H54 (cell line): ENCODE data around the gene IL17F.

ENCODE experiments used
- DNase-seq: peaks from one replicate; pipeline ENCODE4 v3.0.0; 2011; ENCODE audit warnings: low spot score, mixed read lengths; ENCODE audit not compliant: insufficient read length
- FAIRE-seq: peaks from 3 replicates; lab custom pipeline; 2011; peaks lifted over from hg19 to GRCh38; lab: Jason Lieb, UNC
- POLR2A ChIP-seq: IDR thresholded peaks from 2 replicates; pipeline ENCODE4 v1.6.1; 2011; ENCODE audit warnings: low read depth, mild to moderate bottlenecking, low read length

IL17F gene

DNA sequence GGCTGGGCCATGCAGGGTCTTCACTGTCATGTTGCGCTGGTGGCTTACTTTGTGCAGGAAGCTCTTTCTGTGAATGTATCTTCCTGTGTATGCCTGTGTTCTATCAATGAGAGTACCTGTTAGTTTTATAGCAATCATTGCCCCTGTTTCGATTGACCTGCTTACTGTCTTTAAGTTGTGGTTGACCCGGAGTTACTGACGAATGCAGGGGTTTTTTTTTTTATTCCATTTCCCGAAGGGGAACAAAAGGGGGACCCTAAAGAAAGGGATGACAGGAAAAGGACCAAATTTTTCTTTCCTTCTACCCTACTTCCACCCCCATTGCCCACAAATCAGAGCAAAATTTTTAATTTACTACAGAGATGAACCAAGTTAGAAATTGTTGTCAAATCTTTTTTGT is at the start of gene IL17F:
Gene IL17F, minus strand, starts transcription at position 101 of the 400 bp plus-strand sequence. Its CDS starts 71 bp downstream, at position 30.
- FAIRE-seq (no peak), DNase-seq (no peak)
- TF ChIP-seq POLR2A = no peak

DNA sequence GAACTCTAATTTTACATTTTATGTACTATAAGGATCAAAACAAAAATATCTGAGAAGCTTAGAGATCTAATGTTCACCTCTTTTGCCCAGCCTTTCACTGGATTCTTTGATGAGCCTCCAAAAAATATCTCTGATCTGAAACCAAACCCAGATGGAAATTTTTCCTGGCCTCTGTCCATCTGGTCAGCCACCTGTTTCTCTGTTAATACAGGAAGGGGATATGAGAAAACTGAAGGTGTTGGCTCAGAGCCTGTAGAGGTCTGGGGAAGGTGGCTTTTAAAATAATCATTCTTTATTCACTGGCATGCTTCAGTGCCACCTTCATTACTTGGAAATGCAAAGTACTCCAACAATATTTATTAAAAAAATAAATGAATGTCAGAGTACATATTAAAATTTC is 48.8 kb upstream of the IL17F start:
- no peak for FAIRE-seq
- no peak for DNase-seq
- no peak for TF ChIP-seq POLR2A

DNA sequence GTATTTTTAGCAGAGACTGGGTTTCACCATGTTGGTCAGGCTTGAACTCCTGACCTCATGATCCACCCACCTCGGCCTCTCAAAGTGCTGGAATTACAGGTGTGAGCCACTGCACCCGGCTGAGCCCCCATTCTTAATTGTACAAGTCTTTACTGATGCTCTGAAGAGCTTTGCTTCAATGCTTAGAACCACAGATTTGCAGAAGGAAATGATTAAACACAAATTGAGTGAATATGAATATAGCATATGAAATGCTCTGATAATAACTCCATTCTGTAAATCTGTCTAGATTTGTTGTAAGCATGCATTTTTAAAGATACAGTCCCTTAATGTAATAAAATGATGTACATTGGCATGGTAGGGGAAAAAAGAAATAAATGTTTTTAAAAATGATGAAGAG is 44.5 kb upstream of the IL17F start:
- no peak for DNase-seq
- no peak for TF ChIP-seq POLR2A
- no peak for FAIRE-seq

DNA sequence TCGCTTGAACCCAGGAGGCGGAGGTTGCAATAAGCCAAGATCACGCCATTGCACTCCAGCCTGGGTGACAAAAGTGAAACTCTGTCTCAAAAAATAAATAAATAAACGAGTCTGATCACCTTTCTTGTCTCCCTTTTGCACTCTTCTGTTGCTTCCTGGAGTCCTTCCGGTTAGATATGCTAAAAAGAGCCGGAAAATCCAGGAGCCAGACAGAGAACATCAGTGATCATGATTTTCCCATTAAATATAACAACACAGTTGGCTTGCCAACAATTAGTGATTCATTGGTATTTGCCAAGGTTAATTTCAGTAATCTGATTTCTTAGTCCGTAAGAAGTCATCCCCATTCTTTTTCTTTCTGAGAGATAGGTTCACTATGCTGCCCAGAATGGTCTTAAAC is 43.9 kb upstream of the IL17F start:
- no peak for TF ChIP-seq POLR2A
- FAIRE-seq = no peak

DNA sequence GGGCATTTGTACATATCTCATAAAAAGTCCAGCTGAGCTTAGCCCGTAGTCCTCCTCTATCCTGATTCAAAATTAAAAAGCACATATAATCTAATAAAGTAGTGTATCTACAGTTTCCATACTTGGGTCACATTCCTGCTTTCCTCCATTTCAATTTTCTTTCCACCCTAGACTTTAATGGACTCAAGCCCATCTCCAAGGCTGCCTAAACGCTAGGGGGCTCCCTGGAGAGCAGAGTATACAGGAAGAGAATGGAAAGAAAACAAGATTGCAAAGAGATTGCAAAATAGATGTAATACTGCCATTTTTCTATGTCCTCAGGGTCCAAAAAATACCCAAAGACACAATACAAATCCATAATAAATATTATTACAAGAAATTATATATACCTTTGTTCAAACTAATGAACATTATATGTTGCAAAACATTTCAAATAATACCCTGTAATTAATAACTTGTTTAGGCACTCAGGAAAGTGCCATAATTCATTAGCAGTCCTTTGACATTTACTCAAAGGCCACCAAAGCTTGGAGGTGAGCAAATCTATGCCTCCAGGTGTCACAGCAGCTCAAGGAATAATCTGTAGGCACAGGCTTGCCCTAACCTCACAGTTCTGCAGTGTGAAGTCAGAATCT is 42.6 kb upstream of the IL17F start:
- TF ChIP-seq POLR2A = no peak
- FAIRE-seq (peak; percentile 83), DNase-seq (peak; percentile 54)

More for the DNA sequence above, 43.9 kb upstream of the IL17F start:
- no peak for DNase-seq

DNA sequence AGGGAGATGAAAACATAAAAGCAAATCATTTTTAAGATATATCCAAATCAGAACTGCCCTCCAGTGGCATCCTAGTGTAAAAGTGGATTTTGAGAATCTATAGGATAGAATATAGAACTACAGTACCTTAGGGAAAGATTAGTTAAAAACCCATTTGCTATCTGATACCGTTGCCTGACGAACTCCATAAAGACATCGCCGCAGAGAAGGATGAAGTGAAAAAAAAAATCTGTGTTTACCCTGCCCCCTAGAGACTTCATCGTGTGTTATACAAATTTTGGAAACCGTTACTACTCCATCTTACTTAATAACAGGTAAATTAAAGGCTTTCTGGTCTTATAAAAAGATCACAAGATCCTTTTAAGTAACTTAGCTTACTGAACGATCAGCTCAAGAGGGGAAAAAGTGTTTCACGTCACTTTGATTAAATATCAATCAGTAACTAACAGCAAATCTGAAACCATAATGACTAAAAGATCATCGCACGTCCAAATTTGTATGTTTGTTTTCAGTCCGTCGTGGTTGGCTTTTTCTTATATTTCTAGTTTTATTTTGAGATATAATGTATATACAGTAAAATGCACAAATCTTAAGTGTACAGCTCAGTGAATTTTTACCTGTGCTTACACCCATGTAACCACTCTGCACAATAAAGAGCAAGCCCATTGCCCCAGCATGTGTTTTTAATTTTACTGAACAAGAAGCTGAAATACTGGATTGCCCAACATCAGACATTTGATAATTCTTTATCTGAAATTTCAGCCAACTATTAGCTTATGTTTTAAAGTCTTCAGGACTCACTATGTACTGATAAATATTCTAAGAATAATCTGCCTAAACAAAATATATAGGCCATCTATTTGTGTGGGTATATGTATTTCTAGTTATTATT is 41.1 kb upstream of the IL17F start:
- peak; percentile 38 for FAIRE-seq
- no peak for DNase-seq
- TF ChIP-seq POLR2A = no peak

DNA sequence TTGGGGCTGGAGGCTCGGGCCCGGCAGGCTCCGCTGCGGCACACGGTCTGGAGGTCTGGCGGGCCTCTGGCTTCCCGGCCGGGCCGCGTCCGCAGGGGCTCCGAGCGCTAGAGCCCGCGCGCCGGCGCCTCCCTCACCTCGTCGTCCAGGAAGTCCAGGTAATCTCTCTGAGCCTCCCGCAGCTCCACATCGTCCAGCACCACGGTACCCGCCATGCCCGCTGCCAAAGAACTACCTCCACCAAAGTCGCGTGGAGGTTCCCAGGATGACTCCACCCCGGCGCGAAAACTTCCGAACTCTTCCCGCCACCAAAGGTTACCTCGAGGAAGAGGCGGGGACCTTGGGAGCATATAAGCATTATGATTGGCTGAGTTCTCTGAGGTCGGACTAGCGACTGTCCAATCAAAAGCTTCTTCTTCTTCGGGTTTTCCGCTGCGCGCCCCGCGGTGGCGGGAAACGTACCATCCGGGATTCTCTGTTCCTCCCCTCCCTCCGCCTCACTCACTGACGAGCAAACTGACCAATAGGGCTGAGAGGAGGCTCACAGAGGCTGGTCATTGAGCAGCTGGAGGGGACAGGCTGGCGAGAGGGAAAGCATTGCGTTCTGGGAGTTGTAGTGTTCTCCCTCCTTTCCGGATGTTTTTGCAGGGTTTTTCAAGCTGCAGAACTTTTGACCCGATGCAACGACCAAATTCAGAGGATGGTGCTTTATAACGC is 40.3 kb upstream of the IL17F start, which contains the start of gene MCM3:
Gene MCM3, minus strand, starts transcription at position 283 of the 717 bp plus-strand sequence. Its CDS starts 68 bp downstream, at position 215.
- DNase-seq (peak; percentile 91), FAIRE-seq (peak; percentile 99)

DNA sequence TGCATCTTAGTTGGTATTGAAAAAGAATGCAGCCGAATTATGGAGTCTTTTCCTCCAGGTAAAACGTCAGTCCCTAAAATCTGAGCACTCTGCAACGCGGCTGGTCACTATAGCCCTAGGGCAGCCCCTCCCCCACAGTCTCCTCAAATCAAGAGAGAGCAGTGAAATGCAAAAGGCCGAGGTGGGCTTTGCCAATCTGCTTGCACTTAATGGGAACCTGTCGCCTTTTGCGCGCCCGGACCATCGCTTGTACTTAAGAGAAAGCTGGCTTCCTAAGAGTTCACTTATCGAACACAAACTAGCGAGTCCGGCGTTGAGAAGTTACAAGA is 39.8 kb upstream of the IL17F start:
- FAIRE-seq = no peak
- no peak for TF ChIP-seq POLR2A
- peak; percentile 27 for DNase-seq

More for the DNA sequence above, 40.3 kb upstream of the IL17F start, which contains the start of gene MCM3:
- TF ChIP-seq POLR2A = peak; percentile 73

DNA sequence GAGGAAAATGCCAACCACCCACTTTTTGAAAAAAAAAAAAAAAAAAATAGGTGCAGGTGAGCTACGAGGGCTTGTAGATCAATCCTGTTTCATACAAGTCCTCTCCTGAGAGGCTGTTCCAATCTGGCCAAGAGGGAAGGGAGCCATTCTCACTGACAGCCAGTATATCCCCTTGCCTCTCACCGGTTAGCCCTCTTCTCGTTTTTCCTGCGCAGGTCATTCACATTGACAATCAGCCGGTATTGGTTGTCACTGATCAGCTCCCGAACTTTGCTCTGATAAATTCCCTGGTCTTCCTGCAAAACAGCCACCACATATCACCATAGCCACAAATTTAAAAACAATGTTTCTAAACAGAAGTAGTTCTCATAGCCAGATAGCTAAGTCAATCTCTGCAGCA is 38.8 kb upstream of the IL17F start:
- FAIRE-seq (no peak), DNase-seq (no peak)

DNA sequence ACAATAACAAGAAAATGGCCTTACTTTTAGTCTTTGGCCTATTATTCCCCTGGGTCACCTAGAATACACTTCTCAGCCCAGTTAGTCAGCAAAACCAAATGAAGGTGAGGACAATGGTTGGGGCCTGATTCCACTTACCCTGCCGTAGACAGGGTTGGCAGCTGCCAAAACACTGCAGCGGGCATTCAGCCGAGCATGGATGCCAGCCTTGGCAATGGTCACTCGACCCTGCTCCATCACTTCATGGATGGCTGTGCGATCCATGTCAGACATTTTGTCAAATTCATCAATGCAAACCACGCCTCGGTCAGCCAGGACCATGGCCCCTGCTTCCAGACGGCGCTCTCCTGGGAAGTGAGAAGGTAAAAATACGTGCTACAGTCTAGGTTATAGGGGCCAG is 31.8 kb upstream of the IL17F start:
- DNase-seq (no peak), FAIRE-seq (no peak)
- no peak for TF ChIP-seq POLR2A

More for the DNA sequence above, 38.8 kb upstream of the IL17F start:
- no peak for TF ChIP-seq POLR2A

DNA sequence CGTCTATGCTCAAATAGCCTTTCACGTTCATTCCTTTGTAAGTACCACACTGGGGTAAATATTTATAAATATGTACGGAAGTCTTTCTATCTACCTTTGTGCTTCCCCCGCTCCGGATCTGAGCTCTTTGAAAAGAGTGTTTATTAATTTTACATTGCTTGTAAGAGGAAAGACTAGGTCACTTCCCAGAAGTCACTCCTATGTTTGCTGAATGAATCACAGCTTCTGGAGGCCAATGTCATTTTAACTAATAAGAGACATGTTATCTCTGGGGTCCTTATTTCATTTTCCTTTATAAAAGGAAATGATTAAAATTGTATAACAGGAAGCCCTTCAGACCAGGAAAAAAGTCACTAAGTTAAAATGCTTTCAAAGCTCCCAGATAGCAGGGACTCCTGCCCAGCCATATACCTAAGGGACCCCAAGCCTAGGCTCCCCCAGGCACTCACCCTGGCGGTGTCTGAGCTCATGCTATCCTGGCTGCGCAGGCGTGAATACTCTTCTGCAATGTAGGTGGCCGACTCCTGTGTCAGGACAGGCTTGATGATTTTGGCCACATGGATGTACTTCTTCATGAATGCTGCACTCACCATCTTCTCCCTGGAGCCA is 27.7 kb upstream of the IL17F start:
- no peak for DNase-seq
- FAIRE-seq = no peak
- TF ChIP-seq POLR2A = no peak

DNA sequence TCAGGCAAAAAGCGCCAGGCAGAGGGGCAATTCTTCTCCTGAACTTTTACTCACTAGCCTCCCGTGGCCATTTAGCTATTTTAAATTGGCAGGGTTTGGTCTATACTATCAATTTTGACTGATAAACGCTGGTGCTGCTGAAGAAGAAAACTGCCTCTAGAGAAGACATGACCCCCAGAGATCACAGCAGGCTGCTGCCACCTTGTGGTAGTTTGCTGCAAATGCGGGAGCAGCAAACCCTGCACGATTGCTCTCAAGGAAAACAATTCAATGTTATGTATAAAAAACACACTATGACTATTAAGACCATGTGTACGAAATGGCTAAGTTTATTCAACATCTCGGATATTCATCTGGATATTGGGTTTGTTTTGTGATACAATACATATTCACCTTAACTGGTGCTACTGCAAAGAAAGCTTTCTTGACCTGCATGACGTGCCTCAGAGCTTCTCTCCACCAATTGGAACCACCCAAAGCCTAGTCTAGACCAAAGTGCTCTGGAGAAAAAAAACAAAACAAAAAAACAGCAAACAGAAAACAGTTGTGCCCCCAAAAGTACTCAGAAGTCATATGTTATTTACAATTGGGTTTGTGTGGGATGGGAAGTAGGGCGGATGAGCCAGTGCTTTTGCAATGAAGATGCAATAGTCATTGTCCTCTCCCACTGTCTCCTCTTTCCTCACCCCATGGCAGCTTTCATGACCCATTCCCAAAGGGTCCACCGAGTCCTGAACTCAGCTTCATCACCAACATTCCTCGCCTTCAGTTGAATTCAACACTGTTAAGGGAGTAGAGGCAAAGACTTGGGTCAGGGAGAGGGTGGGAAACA is 19.6 kb upstream of the IL17F start:
- FAIRE-seq (peak; percentile 20), DNase-seq (peak; percentile 45)
- TF ChIP-seq POLR2A = no peak
